Measurements from ENCODE around the gene SPAG16.
"Not testable (repeated sequence)": the region's sequence is repeated elsewhere in the genome, so short reads cannot be mapped to it uniquely, and the experiment has no call there.

Gene SPAG16

DNA sequence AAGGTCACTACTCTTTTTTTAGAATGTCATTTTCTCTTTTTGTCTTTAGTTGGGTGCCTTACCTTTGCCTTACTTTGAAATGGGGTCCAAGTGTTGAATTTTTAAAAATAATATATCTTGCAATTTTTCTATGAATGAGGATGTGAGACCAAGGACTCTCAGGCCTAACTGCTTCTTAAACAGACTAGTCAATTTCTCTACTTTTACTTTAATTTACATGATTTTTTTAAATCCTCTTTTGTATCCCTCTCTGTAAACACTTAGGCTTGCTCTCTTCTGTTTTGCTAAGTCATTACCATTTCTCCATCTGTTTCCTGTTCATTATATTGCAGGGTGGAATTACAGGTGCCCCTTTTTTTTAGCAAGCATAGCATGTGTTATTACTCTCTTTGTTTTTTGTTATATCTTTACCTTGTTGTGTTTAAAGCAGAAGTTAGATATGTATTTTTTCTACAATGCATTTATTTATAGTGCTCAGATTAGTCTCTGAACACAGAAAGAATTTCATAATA, 261.8 kb downstream of the SPAG16 start:
- no peak for DNase-seq (ENCODE audit: low spot score)

DNA sequence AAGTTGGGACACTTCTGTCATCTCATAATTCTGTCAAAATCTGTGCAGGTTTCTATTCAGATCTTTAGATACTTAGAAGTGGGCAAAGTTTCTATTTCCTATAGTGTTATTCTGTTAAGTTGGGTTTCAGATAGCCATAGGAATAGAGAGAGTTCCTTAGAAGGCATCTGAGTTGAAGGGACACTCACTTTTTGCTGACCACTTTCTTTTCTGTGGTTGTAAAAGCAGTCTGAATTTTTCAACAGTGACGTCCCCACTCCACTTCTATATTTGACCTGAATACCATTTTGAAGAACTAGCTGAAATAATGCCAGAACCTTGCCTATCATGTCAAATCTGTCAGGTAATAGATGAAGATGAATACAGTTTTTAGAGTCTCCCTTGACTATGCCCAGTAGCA, 267.3 kb downstream of the SPAG16 start:
- DNase-seq (ENCODE audit: low spot score), result no peak

DNA sequence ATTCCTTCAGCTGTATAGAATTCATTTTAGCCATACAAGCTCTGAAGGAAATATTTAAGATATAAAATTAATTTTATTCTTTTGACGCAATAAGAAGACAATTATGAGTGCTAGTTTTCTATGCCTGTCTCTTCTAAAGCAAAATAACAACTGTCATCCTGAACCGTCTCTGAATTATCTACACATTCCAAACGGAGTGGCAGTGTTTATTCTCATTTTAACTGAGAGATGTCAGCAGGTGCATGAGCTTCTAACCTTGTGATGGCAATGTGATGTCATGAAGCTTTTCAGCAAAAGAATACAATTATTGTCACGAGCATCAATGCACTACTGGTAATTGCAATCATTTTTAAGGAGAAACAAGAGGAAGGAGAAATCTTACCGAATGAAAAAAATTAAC, 274.8 kb downstream of the SPAG16 start:
- no peak for DNase-seq (ENCODE audit: low spot score)

DNA sequence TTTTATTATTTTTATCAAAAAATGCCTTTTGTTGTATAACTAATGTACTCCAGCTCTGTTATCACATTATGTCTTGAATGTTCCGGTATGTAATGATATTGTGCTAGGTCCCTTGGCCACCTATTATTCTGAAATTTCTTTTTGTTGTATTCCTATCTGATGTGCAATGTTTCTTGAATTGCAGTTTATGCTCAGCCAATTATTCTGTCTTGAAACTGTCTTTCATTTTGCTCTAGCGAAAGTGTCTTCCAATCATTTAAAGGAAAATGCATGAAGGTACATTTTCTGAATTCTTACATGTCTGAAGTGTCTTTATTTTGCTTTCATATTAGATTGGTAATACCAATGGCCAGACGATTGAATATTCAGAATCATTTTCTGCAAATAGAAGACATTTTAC, 277.5 kb downstream of the SPAG16 start:
- DNase-seq (ENCODE audit: low spot score), result no peak

DNA sequence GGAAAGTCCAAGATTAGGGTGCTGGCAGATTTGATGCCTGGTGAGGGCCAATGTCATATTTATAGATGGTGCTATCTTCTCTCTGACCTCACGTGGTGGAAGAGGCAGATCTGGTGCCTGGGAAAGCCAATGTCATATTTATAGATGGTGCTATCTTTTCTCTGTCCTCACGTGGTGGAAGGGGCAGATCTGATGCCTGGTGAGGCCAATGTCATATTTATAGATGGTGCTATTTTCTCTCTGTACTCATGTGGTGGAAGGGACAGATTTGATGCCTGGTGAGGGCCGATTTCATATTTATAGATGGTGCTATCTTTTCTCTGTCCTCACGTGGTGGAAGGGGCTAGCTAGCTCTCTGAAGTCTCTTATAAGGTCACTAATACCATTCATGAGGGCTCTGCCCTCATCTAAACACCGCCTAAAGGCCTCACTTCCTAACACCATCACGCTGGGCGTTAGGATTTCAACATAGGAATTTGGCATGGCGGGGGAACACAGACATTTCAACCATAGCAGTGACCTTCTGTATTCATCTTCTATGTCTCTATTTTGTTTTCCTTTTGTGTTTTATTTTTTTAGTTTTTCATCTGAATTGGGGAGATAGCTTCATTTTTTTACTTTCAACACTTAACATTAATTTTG, 278.4 kb downstream of the SPAG16 start:
- DNase-seq (ENCODE audit: low spot score), result no peak

DNA sequence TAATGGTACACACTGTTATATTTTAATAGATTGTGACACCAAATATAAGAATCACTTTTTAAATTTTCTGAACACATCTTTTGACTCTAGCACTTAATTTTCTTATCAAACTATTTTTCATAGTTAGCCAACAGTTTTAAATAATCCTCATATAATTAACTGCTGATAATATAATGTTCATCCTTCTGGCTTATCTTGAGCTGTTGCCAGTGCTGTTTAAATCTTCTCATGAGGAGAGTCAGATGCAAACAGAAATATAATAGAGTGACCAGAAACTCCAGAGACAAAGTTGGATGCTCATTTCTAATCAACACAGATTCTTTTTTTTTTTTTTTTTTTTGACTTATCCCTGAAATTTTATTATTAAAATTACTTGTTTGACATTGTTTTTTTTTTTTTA, 282.6 kb downstream of the SPAG16 start:
- no peak for DNase-seq (ENCODE audit: low spot score)

DNA sequence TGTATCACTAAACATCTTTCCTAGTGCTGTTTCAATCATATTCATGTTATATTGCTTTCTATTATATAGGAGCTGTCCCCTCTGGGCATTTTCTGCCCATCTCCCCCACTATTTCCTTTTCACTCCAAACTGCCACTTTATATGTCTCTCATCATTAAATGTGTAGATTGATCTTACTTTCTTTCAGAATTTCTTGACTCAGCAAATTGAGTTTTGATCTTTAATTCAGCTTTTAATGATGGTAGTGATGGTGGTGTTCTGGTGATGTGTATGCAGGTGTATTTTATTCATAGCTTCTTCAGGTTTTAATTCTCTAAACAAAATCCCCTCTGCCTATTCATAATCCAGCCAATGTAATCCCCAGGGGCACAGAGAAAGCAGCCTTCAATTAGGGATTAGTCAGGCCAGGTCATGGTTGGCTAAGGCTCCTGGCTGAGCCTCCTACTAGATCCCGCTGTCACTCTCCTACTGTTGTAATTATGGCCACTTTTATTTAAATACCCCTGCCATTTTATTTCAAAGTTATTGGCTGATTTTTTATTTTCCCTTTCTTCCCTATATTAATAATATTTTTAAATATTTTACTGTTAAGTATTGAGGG, 325.4 kb downstream of the SPAG16 start:
- DNase-seq (ENCODE audit: low spot score), result no peak

DNA sequence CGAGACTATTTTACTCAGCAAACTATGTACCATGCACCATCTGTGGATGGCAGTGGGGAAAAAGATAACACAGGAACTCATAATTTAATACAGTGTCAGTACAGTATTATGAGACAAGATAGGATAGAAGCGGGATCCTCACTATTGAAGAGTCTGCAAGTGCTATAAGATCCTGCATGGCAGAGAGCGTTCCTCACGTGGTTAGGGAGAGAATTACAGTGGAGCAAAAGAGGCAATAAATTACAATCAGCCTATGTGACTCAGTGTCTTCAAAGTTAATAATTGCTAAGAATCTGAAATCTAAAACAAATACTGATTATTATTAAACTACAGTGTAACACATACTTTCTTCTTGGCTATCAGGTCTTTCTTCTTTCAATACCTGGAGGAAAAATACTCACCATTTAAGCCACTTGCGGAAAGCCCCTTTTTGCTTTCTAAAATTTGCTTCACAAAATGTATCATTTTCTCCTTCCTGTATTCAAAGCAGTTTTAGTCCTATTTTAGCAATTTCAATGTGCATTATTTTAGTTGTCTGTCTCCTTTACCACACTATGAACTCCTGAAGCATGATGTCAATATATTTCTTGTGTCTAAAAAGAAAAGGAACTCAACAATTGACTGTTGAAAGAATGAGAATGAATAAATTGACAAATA, 342.9 kb downstream of the SPAG16 start:
- no peak for DNase-seq (ENCODE audit: low spot score)

DNA sequence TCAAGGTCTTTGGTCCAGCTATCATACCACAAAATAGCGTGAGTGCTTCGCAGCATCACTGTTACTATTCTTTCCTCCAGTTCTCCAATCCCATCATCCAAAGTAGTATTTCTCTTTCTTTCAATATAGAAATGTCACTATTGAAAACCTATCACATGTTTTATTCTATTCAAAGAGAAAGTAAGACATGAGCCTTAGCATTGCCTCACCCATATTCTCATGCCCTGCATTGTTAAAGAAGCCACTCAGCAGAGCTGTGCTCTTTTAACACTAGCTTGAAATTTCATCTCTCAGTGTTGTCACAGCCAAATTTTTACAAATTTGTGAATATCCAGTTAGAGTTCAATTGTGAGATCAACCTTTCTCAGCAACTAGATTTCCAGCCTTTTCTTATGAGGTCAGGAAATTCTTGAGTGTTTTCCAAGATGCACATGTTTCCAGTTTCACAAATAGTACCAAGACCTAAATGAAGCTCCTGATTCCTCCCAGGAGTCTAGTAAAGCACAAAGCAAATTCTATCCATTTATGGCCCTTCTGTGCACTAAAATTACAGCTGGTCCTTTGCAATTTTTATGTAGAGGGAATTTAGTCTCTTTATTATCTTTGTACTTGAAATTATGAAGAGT, 343.7 kb downstream of the SPAG16 start:
- no peak for DNase-seq (ENCODE audit: low spot score)

DNA sequence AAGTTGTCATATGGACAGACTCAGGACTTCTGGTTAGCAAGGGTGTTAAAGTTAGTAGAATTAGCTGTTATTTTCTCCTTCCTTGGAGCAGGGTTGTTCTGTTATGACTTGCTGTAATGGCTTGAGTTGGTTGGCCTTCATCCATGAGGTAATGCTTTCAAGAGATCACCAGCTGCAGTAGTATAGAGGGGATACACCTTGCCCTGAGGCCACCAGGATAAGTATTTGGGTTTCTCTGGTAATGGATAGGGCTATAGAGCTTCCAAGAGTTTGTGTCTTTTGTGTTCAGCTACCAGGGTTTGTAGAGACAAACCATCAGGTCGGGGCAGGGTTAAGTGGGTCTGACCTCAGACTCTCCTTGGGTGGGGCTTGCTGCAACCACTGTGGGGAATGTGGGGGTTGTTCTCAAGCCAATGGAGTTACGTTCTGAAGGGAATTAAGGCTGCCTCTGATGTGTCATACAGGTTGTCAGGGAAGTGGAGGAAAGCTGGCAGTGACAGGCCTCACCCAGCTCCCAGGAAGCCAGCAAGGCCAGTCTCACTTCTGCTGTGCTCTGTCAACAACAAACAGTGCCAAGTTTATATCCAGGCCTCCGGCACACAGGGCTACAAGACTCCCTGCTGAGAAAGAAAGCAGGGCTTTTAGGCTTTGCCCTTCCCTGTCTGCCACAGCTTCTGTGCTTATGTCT, 356.6 kb downstream of the SPAG16 start:
- DNase-seq (ENCODE audit: low spot score), result no peak

DNA sequence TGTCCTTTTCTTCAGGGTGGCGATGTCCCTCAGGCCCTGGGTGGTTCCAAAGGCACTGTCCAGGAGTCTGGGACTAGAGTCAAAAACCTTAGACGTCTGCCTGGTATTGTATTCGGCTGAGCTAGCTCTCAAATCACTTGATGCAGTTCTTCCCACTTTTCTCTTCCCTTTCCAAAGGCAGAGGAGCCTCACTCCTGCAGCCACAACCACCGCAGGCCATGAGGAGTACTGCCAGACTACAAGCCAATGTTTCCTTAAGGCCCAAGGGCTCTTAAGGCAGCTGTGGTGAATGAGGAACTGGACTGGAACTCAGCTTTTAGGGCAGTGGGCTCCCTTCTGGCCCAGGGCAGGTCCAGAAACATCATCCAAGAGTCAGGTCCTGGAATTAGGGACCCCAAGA, 360.7 kb downstream of the SPAG16 start:
- DNase-seq (ENCODE audit: low spot score), result no peak

DNA sequence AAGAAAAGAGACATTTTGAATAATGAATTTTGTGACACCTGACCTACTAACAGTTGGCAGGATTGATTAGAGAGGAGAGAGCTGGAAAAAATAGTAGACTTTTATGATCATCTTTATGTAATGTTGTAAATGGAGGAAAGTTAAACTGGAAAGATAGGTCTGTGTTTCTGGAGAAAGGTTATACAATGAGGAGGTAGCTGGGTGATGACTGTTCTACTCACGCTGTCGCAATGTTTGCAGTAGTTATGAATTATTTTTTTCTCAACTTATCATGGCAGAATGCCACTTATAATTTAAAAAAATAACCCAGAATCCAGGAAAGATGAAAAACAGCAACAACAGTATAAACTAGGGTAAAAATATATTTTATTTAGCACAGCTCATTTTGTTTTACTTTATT, 364.9 kb downstream of the SPAG16 start:
- no peak for DNase-seq (ENCODE audit: low spot score)

DNA sequence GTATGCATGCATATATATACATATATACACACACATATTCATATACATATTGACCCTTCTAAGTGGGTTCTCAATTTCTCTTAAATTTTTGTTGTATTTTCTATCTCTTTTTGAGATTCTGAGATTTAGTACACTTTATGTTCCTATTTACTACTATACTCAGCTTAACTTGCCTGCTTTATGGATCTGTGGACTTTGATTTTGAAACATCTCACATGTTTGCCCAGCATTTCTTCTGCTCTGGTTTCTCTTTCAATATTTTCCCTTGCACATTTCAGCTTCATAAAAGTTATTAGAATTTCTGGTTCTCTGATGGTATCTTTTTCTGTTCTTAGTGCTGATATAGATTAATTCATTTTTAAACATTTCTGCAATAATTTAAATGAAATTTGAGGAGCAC, 380.6 kb downstream of the SPAG16 start:
- DNase-seq (ENCODE audit: low spot score), result no peak

DNA sequence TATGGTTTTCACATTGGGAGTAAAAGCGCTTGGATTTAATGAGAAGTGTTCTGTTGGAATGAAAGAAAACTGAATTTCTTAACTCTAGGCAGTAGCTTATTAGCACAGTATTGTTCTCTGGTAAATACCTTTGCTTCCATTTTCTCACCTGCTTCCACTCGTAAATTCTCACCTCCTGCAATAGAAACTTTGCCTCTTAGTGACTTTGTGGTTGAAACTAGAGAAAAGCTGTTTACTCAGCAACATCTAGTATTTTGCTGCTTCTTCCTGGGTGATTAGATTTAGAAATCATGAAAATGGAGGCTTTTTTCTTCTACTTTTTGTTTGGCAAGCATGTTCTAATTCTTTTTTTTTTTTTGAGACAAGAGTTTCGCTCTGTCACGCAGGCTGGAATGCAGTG, 385.4 kb downstream of the SPAG16 start:
- no peak for DNase-seq (ENCODE audit: low spot score)

DNA sequence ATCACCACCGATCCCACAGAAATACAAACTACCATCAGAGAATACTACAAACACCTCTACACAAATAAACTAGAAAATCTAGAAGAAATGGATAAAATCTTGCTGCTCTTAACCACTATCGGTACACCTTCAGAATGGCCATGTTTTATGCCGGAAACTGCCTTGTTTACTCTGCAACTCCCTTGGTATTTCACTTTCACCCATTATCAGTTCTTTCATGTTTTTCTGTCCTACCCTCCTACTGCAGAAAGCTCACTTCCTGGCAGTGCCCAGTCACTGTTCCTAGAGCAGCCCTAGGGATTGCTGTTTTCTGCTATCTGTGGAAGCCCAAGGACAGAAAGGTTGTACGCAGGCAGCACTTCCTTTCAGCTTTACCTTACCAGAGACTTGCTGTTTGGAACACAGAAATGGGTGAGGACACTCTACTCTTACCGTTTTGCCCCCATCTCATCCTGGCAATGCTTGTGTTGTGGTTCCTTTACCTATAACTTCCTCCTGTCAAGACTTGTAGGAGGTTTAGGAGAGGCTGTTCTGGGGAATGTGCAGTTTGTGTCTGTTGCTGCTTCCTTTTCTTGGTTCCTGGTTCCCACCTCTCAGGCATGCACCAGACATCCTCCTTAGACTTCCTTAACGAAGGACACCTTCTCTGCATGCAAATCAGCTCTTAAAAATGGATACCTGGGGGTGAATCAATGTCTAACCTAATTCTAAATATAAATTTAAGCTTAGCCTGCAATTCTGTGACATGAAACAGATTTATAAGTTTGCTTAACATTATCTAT, 394.4 kb downstream of the SPAG16 start:
- no peak for DNase-seq (ENCODE audit: low spot score)

DNA sequence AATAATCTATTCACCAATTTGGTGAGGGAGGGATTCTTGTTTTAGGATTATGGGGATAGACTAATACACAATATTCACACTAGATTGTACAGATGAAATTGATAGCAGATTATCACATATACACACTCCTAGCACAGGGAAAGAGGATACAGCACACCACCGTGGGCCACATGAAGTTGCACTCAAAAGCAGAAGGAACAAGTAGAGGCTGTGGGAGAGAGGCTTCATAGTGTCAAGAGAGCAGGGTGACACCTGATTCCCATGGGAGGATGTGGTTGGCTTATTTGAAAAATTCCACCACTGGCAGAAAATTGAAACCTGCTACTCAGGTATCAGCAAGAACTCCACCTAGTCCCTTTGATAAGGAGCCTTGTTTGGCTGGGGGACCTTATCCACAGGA, 395.6 kb downstream of the SPAG16 start:
- DNase-seq (ENCODE audit: low spot score), result no peak

DNA sequence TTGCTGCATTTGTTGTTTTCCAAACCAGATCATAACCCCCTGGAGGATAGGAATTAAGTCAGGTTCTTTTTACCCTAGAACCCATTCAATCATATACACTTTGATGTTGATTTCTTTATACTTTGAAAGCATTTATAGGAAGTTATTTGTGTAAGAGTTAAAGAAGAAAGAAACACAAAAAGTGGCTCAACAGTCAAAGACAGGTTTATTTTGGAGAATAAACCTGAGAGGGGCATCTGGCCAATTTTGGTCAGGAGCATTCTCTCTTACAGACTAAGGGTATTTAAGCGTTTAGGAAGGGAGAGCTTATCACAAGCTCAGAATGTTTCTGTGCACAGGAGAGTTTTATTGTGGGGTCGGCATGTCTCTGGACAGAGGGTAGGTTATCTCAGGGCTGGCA, 398.0 kb downstream of the SPAG16 start:
- no peak for DNase-seq (ENCODE audit: low spot score)

DNA sequence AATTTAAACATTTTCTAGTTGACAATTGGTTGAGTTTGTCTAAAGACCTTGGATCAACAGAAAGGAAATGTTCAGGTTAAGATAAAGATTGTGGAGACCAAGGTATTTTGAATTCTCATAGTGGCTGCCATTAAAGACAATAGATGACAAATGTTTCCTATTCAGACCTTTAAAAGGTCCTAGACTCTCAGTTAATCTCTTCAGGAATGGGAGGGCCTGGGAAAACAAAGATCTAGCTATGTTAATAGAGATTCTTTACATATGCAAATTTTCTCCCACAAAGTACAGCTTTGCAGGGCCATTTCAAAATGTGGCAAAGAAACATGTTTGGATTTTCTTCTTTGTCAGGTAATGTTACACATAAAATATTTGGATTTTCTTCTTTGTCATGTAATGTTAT, 403.9 kb downstream of the SPAG16 start:
- no peak for DNase-seq (ENCODE audit: low spot score)

DNA sequence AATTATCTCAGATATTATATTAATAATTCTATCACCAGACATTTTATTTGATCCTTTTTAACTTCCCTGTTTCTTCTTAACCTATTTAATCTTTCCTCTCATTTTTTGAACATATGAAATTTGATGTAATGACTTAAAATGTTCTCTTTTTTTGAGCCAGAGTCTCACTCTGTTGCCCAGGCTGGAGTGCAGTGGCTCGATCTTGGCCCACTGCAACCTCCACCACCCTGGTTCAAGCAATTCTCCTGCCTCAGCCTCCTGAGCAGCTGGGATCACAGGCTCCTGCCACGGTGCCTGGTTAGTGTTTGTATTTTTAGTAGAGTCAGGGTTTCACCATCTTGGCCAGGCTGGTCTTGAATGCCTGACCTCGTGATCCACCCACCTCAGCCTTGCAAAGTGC, 404.6 kb downstream of the SPAG16 start:
- DNase-seq (ENCODE audit: low spot score), result not testable (repeated sequence)

DNA sequence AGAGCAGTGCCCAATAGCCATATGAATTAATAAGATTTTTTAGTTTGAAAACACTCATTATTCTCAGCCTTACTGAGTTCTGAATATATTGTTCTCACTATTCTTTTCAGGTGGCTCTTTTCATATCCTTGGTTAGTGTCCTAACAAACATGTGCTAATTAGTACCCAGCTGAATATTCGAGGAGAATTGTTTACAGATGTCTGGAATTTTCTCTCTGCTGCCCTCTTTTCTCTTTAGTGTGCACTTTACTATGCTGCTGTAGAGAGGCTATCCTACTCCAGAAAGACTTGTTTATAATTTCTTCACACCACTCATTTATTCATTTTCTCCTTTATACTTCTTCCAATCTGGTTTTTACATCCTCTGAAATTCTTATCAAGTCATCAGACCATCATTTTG, 405.3 kb downstream of the SPAG16 start:
- DNase-seq (ENCODE audit: low spot score), result no peak

DNA sequence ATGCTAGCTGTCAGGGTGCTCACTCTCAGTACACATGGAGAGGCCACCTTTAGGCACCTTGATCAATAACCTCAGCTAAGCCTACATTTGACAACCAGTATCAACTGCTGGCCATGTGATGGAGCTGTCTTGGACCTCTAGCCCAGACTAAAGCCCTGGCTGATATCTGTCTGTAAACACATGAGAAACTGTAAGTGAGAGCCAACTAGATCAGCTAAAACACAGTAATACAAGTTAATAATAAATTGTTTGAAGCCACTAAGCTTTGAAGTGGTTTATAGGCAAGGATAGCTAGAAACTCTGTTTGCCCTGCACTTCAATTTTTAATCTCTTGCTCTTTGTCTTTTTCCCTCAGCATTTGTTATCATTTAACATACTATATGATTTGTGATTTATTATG, 407.1 kb downstream of the SPAG16 start:
- no peak for DNase-seq (ENCODE audit: low spot score)

DNA sequence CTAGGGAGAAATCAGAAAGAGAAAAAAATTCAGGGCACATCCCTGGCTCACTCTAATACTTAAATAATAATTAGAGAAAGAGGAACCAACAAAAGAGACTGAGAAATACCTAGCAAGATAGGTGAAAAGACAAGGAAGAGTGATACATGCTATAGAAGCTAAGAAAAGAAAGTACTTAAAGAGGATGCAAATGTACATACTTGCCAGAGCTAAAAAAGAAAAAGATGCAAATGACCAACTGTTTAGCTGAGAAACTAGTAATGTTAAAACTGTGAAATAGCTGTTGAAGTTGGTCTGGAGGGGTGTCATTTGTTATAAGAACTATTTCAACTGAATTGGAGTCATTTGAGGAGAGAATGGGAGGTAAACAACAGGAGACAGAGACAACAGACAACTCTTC, 412.2 kb downstream of the SPAG16 start:
- no peak for DNase-seq (ENCODE audit: low spot score)

Measured in GM03348 (cell line).